ENCODE measurements around the gene TSKS.

- TF ChIP-seq CTCF (conservative IDR thresholded peaks at IDR 0.05) (no peak), ZFX (IDR thresholded peaks at IDR 0.05) (no peak)
Observed at GRCh38 chr19:49801401-49801888, 38.3 kb upstream of the TSKS start.
